Right lobe of liver (tissue), 4 donors: Measurements from ENCODE around the gene TSNAXIP1.

Experiments
- CTCF ChIP-seq, 4 donors: fragments of 200-600 bp in 3 of 4; fragments of 450-650 bp in 1 of 4; IDR thresholded peaks; one replicate each; pipeline versions ENCODE4 v1.5.1 to v1.8.0; 2016 to 2022; ENCODE audit warnings: antibody characterized with exemption in 4 of 4, mild to moderate bottlenecking in 2 of 4
- POLR2A ChIP-seq: fragments of 450-650 bp; IDR thresholded peaks from one replicate; pipeline ENCODE4 v1.6.1; 2017; ENCODE audit warnings: antibody characterized with exemption, mild to moderate bottlenecking
- donor health status: DM: no; HTN: no; CAD: no.
- donor health status: DM: no; HTN: no; CAD: no.
- donor health status: DM: no; HTN: yes; CAD: no.

GRCh38 chr16:67842509-67843342, 36.0 kb downstream of the TSNAXIP1 start:
- TF ChIP-seq POLR2A (peak; percentile 12), CTCF (IDR thresholded peaks at IDR 0.05) (peak in 3 of 4 donors; percentile 6 to 20 (median 7))
